ENCODE results near the gene USF2. TPM values are rescaled to one million over a fixed set of nuclear protein-coding genes. Genes with fewer than 3 reads are reported as not detected.

USF2 gene
- total and polyA plus RNA-seq, 2 of the 8 experiments (the other 6 are each of a cell fraction or from before 2014, with no cell fraction given) = 74.1 to 109 TPM

GRCh38 chr19:35249848-35250711 lies 18.7 kb upstream of the USF2 start:
- Histone ChIP-seq H3K23me2 (ENCODE audit: low read depth, low read length) (peaks cover 10% of the 10 kb centered on the region; the same call in 1 of the 2 replicates), H3K56ac (replicated peaks; ENCODE audit: insufficient read length, low read depth, low read length) (no peak overlapping the region), H2BK120ac (replicated peaks; ENCODE audit: low read depth, low read length) (no peak overlapping the region), H3K4ac (replicated peaks; ENCODE audit: insufficient read length, low read depth, low read length) (no peak overlapping the region), H2AFZ (ENCODE audit: low read length) (no peak overlapping the region), H3K4me3 (ENCODE audit: extremely low read depth in 1 of 4, insufficient read depth in 2 of 4, low read depth in 3 of 4, low read length in 4 of 4) (peak overlapping the region; percentile 44 to 96 (median 72)), H2BK5ac (ENCODE audit: low read depth, low read length) (peak overlapping the region; percentile 100), H3K14ac (ENCODE audit: insufficient read length) (no peak overlapping the region), H3K18ac (ENCODE audit: extremely low read depth, low read length) (no peak overlapping the region), H4K91ac (replicated peaks; ENCODE audit: insufficient read length, low read length) (no peak overlapping the region), H3K9ac (replicated peaks in 1 of 4; ENCODE audit: extremely low read depth in 1 of 4, low read depth in 3 of 4, low read length in 3 of 4) (peak overlapping the region in 3 of 4 experiments; percentile 88 to 99 (median 96); a peak in 6 of 7 replicates), H2BK20ac (ENCODE audit: low read length) (no peak overlapping the region), H3K27me3 (replicated peaks in 1 of 4; ENCODE audit: control insufficient read depth in 3 of 4, extremely low read depth in 1 of 4, insufficient read depth in 3 of 4, low read length in 3 of 4) (no peaks in the 10 kb centered on the region), H4K5ac (ENCODE audit: insufficient read length, low read depth, low read length) (no peak overlapping the region), H3K27ac (ENCODE audit: low read depth, low read length) (no peak overlapping the region), H3K23ac (ENCODE audit: insufficient read length) (no peak overlapping the region), H4K20me1 (replicated peaks in 1 of 2; ENCODE audit: control insufficient read depth in 1 of 2, insufficient read depth in 2 of 2, low read length in 2 of 2) (peaks cover 25 to 30% of the 10 kb centered on the region in 2 experiments), H3K9me3 (ENCODE audit: insufficient read depth in 2 of 2, low read depth in 1 of 2, low read length in 1 of 2) (no peaks in the 10 kb centered on the region), H3K36me3 (ENCODE audit: control insufficient read depth in 2 of 4, insufficient read depth in 4 of 4, low read length in 3 of 4) (peaks cover 16 to 26% (median 22%) of the 10 kb centered on the region in 4 experiments), H3K4me2 (ENCODE audit: insufficient read depth in 1 of 2, low read depth in 2 of 2, low read length in 2 of 2) (peak overlapping the region; percentile 47 to 83), H3K79me1 (ENCODE audit: low read depth, low read length) (peaks cover 10% of the 10 kb centered on the region), H4K8ac (ENCODE audit: extremely low read depth, insufficient read depth, low read length) (peak overlapping the region; percentile 39), H3K79me2 (ENCODE audit: control insufficient read depth in 1 of 2, insufficient read depth in 2 of 2, low read length in 2 of 2) (peaks cover 10 to 45% of the 10 kb centered on the region in 2 experiments), H2BK12ac (ENCODE audit: low read depth, low read length) (0 out of 2 replicates have a peak overlapping the region, but pooled peaks have one; percentile 39), H2BK15ac (ENCODE audit: low read length) (no peak overlapping the region), H3K4me1 (replicated peaks in 1 of 4; ENCODE audit: control insufficient read depth in 3 of 4, insufficient read depth in 4 of 4, low read length in 3 of 4) (peaks cover 0 to 14% (median 8%) of the 10 kb centered on the region in 4 experiments; a peak in 6 of 7 replicates), H2AK5ac (ENCODE audit: low read depth, low read length) (no peak overlapping the region)
- FAIRE-seq (no peak), DNase-seq (ENCODE audit: low read depth in 1 of 2, low spot score in 2 of 2) (peak in 1 of 2 experiments; percentile 39)
- POLR2A ChIA-PET (ENCODE audit: partially characterized antibody) = interaction anchor here (0.9 to 9.8 kb wide), 6 partner anchors 9 to 107 kb away, joined by 3 to 146 read pairs (median 4); partner anchors contain the start of gene USF2
- CTCF ChIA-PET (ENCODE audit: partially characterized antibody) = interaction anchor here (0.7 to 1.5 kb wide), 2 partner anchors 14 to 254 kb away, joined by 3 to 4 read pairs; no protein-coding TSS in a partner anchor
- 87% methylated on average over 34 of the region's 34 CpGs; no CpG with 5 or more reads in 1 of the 2 experiments for whole genome bisulfite sequencing, 2 experiments (ENCODE audit: extremely low coverage in 1 of 2, insufficient coverage in 1 of 2, insufficient read length in 1 of 2, insufficient replicate concordance in 2 of 2, low coverage in 1 of 2, low lambda C conversion rate in 2 of 2, missing lambda C conversion rate in 1 of 2)
- TF ChIP-seq CBX8 (IDR thresholded peaks at IDR 0.05; ENCODE audit: borderline replicate concordance, low read depth, low read length) (no peak), EP300 (IDR thresholded peaks at IDR 0.05; ENCODE audit: borderline replicate concordance in 1 of 2, low read depth in 2 of 2, low read length in 2 of 2) (no peak), POLR2AphosphoS5 (IDR thresholded peaks at IDR 0.05; ENCODE audit: low read depth, low read length) (peak; percentile 59), BCL11A (IDR thresholded peaks at IDR 0.05; ENCODE audit: low read depth in 2 of 2, low read length in 2 of 2) (no peak), CHD1 (IDR thresholded peaks at IDR 0.05; ENCODE audit: low read depth, low read length) (no peak), BACH1 (IDR thresholded peaks at IDR 0.05; ENCODE audit: low read length) (no peak), E2F6 (IDR thresholded peaks at IDR 0.05) (no peak), TCF12 (IDR thresholded peaks at IDR 0.05; ENCODE audit: low read depth, low read length) (no peak)
- TF ChIP-seq, protein P1, sequence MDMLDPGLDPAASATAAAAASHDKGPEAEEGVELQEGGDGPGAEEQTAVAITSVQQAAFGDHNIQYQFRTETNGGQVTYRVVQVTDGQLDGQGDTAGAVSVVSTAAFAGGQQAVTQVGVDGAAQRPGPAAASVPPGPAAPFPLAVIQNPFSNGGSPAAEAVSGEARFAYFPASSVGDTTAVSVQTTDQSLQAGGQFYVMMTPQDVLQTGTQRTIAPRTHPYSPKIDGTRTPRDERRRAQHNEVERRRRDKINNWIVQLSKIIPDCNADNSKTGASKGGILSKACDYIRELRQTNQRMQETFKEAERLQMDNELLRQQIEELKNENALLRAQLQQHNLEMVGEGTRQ (IDR thresholded peaks at IDR 0.05; ENCODE audit: low read length) = no peak

Measured in H1 (cell line).